ENCODE data around the gene CEP170.
A peak's percentile ranks its signal among the peaks of the same experiment; 100 is the strongest.

Gene CEP170

DNA sequence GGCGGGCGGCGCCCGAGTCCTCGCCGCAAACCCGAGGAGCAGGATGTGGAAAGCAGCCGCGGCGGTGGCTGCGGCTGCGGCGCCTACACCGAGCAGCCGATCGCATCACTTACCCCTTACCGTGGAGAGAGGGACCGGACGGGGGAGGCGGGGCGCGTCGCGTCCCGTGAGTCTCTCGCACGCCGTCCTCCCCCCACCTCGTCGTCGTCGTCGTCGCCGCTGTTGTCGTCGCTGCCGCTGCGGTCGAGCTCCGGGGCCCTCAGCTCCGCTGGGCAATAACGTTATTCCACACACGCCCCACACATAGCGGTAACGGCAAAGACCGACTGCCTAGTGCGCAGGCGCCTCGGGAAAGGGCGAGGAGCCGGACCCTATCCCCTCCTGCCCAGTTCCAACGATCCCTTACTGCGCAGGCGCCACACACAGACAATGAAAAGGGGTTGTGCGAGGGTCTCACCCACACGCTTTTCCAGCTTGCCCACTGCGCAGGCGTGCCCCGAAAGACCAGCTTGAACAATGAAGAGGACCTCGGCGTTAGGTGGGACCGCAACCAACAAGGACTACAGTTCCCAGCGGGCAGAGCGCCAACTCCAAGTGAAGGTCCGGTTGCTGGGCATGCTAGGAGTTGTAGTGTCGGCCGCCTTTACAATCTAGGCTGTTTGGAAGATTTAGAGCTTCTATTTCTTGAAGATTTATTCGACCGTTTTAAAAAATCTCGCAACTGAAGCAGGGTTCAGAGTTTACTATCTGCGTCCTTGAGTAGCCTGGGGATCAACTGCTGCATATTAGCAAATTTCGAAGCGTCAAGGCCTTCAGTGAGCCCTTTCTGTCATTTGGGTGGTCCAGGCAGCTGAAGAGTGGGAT lies at the start of gene CEP170:
CEP170 (minus strand) TSS at position 355 of the 864 bp plus-strand sequence. CDS start 30,001 bp downstream, outside the sequence.
- DNase-seq (ENCODE audit: low read depth) = peak; percentile 79

DNA sequence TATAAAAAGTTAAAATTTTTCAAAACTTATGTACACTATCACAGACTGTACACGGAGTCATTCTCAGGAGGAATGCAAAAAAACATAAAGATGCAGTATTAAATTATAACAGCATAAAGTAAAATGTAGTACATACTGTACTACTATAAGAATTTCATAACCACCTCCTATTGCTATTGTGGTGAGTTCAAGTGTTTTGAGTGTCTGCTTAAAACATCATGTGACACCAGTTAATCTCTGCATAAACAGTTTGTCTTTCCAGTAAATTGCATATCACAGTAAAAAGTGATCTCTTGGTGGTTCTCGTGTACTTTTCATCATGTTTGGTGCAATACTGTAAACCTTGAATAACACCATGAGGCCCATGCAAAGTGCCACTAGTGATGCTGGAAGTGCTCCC lies 46.0 kb upstream of the CEP170 start:
- DNase-seq (ENCODE audit: low read depth) = no peak

DNA sequence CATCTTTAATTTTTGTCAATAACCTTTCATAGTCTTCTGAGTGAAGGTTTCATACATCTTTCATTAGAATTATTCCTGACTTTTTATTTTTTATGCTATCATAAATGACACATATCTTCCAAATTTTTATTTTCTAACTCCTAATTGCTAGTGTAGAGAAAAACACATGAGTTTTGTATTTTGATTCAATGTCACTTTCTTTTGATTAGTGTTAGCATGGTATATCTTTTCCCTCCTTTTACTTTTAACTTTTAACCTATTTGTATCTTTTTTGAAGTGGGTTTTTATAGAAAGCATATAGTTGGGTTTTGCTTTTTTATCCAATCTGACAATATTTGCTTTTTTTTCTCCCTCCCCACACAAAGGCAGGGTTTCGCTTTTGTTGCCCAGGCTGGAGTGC lies 44.0 kb upstream of the CEP170 start:
- DNase-seq (ENCODE audit: low read depth) = no peak

DNA sequence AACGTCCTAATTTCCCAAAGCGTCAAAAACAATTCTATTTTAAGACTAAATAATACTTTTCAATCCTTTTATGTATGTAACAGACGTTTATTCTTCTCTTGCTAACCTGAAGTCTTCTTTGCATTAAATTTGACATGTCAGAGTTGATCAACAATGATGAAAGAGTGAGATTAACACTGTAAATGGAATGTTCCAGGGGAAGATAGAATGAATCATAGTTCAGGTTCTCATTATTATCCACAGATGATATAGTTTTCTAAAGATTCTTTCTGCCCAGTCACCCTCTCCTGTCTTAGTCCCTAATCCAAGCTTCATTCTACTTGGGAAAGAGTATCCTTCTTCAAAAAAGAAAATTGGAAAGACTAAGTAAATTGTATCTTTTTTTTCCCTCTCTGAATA lies 39.6 kb upstream of the CEP170 start:
- no peak for DNase-seq (ENCODE audit: low read depth)

DNA sequence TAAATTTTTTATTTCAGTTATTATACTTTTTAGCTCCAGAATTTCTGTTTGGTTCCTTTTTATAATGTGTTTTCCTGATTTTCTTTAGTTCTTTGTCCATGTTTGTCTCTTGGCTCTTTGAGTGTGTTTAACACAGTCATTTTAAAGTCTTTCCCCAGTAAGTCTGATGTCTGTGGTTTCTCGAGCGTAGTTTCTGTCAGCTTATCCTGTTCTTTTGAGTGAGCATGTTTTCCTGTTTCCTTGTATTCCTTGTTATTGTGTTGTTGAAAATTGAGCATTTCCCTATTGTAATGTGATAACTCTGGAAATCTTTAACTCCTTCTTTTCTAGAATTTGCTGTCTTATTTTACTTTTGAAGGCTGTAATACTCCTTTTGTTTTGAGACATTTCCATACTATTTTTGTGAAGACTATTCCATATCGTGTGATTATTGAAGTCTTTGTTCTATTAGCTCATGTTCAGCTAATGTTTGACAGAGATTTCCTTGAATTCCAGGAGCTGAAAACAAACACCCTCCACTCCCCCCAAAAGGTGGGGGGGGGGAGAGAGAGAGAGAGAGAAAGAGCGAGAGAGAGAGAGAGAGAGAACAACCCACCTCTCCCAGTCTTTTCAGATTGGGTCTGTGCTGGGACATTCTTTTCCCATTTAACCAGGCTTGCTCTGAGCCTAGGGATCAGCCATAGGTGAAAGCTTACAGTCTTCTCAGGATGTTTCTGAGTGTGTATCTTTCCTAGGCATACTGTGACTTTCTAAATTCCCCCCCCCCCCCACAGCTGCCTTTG lies 39.1 kb upstream of the CEP170 start:
- DNase-seq (ENCODE audit: low read depth) = no peak

DNA sequence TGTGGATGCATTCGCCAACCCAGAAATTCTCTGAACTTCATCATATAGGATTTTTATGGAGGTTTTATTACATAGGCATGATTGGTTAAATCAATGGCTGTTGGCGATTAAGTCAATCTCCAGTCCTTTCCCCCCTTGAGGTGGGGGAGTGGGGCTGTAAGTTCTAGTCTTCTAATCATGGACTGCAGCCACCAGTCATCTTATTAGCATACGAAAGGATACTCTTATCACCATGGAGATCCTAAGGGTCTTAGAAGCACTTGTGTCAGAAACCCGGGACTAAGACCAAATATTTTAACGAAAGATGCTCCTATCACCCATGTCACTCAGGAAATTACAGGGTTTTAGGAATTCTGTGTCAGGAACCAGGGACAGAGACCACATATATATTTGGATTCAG lies 37.0 kb upstream of the CEP170 start:
- DNase-seq (ENCODE audit: low read depth) = no peak

DNA sequence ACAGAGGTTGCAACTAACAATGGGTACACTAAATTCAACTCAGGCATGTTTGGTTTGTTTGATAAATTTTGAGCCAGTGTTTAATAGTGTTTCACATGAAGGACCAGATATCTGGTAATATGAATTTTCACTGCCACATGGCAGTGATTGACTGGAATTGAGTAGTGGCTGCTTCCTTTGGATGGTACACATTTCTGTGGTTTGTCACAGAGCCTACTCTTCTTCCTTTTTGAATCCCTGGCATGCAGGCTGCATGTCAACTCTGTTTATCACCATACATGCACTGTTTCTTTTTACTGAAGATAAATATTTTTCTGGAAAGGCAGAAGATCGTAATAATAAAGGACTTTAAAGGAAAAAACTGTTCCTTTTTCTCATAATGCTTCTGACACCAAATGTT lies 36.2 kb upstream of the CEP170 start:
- DNase-seq (ENCODE audit: low read depth) = no peak

DNA sequence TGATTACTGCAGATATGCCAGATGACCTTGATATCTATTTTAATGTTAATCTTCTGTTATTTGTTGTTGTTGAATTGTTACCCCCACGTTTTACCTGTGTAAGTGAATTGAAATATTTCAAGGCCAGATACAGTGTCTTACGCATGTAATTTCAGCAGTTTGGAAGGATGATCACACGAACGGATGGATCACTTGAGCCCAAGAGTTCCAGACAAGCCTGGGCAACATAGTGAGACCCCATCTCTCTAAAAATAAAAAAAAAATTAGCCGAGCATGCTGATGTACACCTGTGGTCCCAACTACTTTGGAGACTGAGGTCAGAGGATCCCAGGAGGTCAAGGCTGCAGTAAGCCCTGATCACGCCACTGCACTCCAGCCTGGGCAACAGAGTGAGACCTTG lies 33.0 kb upstream of the CEP170 start:
- no peak for DNase-seq (ENCODE audit: low read depth)

DNA sequence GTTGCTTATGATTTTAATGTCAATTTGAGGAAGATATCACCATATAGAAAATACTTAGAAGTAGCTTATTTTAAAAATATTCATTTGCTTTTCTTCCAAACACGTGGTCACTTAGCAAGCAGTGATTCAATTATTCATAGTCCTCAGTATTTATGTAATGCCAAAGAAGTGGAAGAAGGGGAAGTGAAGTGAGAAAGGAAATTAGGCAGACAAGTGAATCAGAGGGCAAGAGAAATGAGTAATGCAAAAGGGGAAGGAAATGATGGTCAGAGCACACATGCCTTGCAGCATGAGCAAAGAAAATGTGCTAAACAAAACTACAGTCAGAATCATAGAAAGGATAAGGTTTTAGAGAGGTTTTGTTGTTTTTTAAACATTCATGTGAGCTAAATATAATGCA lies 32.6 kb upstream of the CEP170 start:
- DNase-seq (ENCODE audit: low read depth) = no peak

DNA sequence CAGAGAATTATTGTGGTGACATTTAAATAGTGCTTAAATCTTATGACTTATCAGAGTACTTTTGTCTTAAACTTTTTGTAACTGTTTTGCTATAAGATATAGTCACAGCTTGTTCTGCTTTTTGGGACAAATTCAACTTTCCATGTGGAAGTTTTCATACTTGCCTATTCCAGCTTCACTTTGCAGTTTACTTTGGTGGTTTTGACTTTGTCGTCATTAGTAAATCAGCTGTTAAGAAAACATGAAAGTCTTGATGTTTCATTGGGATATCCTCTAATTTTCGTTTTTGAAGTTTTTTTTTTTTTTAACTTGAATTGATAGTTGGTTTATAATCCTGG lies 32.0 kb upstream of the CEP170 start:
- DNase-seq (ENCODE audit: low read depth) = no peak

DNA sequence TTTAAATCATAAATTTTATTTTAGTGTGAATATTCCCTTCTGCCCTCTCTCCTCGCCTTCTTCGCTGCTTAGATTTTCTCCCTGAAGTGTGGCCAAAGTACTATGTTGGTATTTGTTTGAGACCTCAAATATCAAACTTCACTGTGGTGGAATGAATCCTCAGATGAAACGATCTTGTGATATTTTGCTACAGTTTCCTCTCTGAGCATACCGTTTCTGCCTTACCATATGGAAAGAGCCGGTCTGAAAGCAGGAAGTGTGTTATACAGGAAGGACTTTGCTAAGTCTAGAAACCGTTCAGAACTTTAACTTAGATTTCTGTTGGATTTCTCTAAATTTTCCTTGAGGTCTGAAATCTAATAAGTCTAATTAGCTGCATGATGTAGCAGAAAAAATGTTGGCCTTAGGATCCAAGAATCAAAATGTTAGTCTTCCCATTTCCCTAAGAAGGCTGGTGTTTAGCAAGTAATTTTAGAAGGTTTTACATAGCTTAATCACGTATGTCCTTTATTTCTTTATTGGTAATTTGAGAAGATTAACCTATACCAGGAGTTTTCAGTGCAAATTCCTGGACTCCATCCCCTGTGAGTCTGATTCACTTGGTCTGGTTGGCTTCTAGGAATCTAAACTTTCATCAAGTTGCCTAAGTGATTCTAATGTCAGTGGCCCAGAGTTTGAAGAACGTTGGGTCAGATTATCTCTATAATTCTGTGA lies 31.5 kb upstream of the CEP170 start:
- DNase-seq (ENCODE audit: low read depth) = no peak

DNA sequence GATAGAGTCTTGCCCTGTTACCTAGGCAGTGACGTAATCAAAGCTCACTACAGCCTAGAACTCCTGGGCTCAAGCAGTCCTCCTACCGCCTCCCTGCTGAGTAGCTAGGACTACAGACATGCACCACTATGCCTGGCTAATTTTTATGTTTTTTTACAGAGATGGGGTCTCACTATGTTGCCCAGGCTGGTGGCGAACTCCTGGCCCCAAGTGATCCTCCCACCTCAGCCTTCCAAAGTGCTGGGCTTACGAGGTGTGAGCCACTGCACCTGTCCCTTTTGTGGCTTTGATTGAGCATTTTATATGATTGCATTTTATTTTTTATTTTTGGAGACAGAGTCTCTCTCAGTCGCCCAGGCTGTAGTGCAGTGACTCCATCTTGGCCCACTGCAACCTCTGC lies 26.6 kb upstream of the CEP170 start:
- no peak for DNase-seq (ENCODE audit: low read depth)

DNA sequence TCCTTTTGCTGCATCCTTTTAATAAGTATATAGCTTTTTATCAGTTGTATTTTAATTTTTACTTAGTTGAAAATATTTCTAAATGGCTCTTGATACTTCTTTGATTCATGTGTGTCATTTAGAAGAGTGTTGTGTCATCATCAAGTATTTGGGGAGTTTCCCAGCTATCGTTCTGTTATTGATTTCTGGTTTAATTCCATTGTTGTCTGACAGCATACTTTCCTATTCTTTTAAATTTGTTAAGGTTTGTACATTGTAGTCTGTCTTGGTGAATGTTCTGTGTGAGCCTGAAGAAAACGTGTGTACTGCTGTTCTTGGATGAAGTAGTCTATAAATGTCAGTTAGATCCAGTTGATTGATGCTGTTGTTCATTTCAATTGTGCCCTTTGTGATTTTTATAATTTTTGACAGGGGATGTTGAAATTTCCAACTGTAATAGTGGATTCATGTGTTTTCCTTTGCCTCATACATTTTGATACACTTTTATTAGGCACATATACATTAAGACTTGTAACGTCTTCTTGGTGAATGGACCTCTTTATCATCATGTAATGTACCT lies 25.6 kb upstream of the CEP170 start:
- DNase-seq (ENCODE audit: low read depth) = no peak

DNA sequence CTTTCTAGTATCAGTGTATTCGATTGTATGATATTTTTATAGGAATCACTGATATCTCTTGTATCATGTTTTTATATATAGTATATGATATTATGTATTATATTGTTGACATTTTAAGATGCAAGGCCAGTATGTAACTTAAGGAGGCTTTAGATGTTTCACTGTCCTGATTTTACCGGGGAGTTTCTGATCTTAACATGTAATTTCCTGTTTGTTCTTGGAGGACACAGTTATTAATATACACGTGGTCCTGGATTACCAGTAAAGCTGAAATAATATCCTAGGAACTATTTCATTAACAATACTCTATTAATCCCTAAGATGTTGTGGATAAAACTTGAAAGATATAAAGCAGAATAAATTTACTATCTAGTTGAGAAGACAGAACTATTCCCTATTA lies 20.2 kb upstream of the CEP170 start:
- no peak for DNase-seq (ENCODE audit: low read depth)

DNA sequence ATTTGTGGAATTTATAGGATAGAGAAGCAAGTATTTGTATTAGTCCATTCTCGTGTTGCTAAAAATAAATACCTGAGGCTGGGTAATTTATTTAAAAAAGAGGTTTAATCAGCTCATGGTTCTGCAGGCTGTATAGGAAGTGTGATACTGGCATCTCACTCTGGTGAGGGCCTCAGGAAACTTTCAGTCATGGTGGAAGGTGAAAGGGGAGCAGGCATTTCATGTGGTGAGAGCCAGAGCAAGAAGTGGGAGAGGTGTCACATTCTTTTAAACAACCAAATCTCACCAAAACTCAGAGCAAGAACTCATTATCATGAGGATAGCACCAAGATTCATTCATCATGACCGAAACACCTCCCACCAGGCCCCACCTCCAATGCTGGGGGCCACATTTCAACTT lies 18.9 kb upstream of the CEP170 start:
- DNase-seq (ENCODE audit: low read depth) = no peak

DNA sequence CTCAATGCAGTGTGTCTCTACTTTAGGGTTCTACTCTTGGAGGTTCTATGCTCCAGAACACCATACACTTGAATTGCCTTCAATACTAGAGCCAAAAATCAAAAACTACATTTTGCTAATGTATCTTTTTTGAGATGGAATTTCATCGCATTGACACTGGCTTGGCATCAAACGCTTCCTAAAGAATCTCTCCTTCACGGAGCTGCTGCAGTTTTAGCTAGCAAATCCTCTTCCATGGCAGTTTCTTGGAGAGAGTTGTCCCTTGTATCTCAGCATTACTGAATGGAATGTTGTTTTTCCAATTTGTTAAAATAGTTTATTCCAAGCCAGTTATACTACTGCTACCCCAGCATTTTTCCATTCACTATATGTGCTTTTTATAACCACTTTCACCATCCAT lies 18.4 kb upstream of the CEP170 start:
- DNase-seq (ENCODE audit: low read depth) = no peak

DNA sequence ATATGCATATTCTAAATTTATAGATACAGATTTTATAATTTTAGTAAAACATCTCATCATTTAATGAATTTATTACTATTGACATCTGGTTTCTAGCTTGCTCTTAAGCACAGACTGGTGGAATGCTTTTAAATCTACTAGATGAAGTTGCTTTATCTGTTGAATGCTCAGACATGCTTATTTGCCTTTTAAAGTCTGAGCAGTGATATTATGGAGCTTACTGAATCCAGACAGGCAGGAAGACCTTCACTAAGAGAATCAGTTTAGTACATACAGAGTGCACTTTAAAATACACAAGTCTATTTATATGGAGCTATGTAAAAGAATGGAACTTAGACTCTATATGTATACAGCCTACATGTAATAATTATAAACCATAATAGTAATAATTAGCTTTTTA lies 17.3 kb upstream of the CEP170 start:
- no peak for DNase-seq (ENCODE audit: low read depth)

DNA sequence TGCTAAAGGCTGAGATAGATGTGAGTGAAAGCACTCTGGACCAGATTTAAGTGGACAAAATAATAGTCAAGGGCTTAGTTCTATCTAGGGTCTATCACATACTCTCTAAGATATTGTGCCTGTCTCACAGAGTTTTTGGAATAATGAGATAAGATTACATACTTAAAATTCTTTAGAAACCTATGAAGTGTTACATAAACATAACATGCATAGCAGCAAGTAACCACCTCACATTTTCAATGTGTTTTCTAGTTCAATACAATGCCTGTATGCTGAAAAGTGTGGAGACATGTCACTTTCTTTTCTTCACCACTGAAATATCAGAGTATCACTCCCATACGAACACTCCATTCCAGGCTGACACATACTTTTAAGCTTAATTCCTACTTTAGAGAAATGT lies 16.9 kb upstream of the CEP170 start:
- no peak for DNase-seq (ENCODE audit: low read depth)

DNA sequence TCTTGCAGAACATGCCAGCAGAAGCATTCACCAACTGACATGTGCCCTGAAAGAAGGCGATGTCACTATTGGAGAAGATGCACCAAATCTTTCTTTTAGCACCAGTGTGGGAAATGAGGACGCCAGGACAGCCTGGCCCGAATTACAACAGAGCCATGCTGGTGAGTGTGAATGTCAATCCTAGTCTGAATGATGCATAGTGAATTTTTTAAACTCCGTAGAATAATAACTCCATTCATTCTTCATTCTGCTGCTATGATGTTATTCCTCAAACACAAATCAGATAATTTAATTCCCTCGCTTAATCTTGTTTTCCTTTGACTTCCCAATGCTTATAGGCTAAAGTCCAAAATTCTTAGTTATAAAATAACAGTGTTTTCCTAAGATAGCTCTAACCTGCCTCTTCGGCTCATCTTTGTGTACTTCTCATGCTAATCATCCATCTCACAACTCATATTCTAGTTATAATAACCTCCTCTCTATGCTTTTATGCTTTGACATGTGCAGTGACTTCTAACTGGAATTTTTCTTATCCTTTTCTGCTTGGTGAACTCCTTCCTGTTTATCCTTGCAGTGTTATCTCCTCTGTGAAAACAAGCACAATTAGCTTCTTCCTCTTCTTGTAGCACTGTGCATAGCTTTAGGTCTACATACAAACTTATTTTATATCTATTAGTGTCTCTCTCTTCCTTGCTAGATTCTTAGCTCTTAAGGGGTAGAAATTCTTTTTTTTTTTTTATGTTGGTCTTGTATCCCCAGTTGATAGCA lies 15.2 kb upstream of the CEP170 start:
- DNase-seq (ENCODE audit: low read depth) = no peak

DNA sequence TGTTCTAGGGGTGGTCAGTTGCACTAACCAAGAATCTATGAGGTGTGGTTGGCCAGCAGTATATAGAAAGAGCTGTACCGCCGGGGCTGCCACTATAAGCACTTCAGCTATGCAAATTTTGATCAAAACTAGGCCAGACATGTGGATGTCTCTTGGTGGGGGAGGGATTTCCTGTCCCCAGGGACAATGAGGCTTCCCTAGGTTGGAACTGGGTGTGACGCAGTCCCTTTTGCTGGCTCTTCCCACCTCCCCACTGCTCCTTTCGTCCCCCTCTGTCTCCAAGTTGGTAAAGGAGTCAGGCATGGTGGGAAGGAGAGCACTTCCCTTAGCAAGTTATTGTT lies 14.3 kb upstream of the CEP170 start:
- no peak for DNase-seq (ENCODE audit: low read depth)

DNA sequence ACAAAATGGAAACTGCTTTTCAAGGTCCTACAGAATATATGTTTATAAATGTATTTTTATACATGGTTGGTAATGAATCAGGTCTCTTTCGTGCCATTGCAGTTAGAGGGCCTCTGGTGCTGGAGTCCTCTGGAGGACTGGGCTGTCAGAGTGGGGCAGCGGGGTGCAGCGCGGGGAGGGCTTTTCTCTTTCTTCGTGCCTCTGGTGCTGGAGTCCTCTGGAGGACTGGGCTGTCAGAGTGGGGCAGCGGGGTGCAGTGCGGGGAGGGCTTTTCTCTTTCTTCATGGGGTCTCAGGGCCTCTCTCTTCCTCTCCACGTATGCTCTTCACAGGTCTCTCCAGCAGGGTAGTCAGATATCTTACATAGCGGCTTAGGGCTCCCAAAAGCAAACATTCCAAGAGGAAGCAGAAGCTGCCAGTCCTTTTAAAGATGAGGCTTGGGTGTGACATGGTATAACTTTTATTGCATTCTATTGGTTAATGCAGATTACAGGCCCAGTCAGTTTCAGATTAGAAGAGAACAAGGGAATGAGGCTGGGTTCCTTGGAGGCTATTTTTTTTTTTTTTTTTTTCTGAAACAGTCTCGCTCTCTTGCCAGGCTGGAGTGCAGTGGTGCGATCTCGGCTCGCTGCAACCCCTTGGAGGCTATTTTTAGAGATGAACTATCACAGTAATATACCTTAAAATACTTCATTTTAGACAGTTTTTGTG lies 13.8 kb upstream of the CEP170 start:
- no peak for DNase-seq (ENCODE audit: low read depth)
